Esophagus muscularis mucosa (tissue), 4 donors: ENCODE measurements around the gene DHX58.

Experiments used
- EP300 ChIP-seq: sonication (generic); formaldehyde crosslinking; IDR thresholded peaks from one replicate; pipeline ENCODE4 v1.6.1; 2017; ENCODE audit warnings: antibody characterized with exemption
- POLR2A ChIP-seq: fragments of 450-650 bp; IDR thresholded peaks from one replicate; pipeline ENCODE4 v1.6.1; 2017; ENCODE audit warnings: antibody characterized with exemption, moderate library complexity, mild to moderate bottlenecking, low read depth
- POLR2AphosphoS5 ChIP-seq, 2 donors: sonication (generic); formaldehyde crosslinking; IDR thresholded peaks; one replicate each; pipeline ENCODE4 v1.6.1; 2017; ENCODE audit warnings: antibody characterized with exemption in 2 of 2
- TF ChIP-seq, protein P1 (sequence below), 3 experiments: fragments of 200-600 bp in 2 of 3; fragments of 450-650 bp in 1 of 3; sonication (generic) in 2 of 3; IDR thresholded peaks; one replicate each; pipeline ENCODE4 v1.5.1; 2017 to 2019; ENCODE audit warnings: antibody characterized with exemption in 3 of 3, mild to moderate bottlenecking in 2 of 3, moderate library complexity in 1 of 3

DNA sequence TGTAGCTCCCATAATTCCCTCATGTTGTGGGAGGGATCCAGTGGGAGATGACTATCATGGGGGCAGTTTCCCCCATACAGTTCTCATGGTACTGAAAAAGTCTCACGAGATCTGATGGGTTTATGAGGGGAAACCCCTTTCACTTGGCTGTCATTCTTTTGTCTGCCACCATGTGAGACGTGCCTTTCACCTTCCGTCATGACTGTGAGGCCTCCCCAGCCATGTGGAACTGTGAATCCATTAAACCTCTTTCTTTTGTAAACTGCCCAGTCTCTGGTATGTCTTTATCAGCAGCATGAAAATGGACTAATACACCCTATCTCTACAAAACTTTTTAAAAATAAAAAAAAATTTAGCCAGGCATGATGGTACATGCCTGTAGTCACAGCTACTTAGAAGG is 55.9 kb downstream of the DHX58 start:
- TF ChIP-seq, protein P1, sequence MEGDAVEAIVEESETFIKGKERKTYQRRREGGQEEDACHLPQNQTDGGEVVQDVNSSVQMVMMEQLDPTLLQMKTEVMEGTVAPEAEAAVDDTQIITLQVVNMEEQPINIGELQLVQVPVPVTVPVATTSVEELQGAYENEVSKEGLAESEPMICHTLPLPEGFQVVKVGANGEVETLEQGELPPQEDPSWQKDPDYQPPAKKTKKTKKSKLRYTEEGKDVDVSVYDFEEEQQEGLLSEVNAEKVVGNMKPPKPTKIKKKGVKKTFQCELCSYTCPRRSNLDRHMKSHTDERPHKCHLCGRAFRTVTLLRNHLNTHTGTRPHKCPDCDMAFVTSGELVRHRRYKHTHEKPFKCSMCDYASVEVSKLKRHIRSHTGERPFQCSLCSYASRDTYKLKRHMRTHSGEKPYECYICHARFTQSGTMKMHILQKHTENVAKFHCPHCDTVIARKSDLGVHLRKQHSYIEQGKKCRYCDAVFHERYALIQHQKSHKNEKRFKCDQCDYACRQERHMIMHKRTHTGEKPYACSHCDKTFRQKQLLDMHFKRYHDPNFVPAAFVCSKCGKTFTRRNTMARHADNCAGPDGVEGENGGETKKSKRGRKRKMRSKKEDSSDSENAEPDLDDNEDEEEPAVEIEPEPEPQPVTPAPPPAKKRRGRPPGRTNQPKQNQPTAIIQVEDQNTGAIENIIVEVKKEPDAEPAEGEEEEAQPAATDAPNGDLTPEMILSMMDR (IDR thresholded peaks at IDR 0.05): no peak
- TF ChIP-seq POLR2AphosphoS5 (IDR thresholded peaks at IDR 0.05) (no peak), POLR2A (no peak), EP300 (no peak)
